PC-9 (cell line): ENCODE data around the gene SCRN3. TPM values are rescaled to one million over a fixed set of nuclear protein-coding genes. Genes with fewer than 3 reads are reported as not detected.

Experiments used
- BruUV-seq: library from RNA; stranded (reverse); fragments of 400-500 nt; replicated peaks from 2 replicates; lab custom pipeline; 2021; lab: Mats Ljungman, UMichigan
- CTCF ChIA-PET: fragments of 300-600 bp; sonication (Branson Sonifier 250); formaldehyde crosslinking; loops from one replicate; lab custom pipeline; 2022; ENCODE audit warnings: antibody characterized with exemption; lab: Charles Lee
- POLR2A ChIA-PET: fragments of 300-600 bp; sonication (Branson Sonifier 250); formaldehyde crosslinking; loops from one replicate; lab custom pipeline; 2022; ENCODE audit warnings: antibody characterized with exemption; ENCODE audit not compliant: unreplicated experiment; lab: Charles Lee
- DNase-seq, 2 experiments: peaks; one replicate each; pipeline versions ENCODE4 v3.0.0 to v3.0.0-alpha.2; 2015 to 2022; ENCODE audit warnings: mixed read lengths in 1 of 2
- H2AFZ ChIP-seq: fragments of 200-600 bp; sonication (generic); 2 replicates; pipeline ENCODE4 v1.8.1; 2017; ENCODE audit warnings: antibody characterized with exemption
- H3F3A ChIP-seq: fragments of 200-600 bp; sonication (generic); 2 replicates; pipeline ENCODE4 v1.8.1; 2017; ENCODE audit warnings: antibody characterized with exemption, mild to moderate bottlenecking, low read depth; ENCODE audit not compliant: insufficient read depth
- H3K27ac ChIP-seq: fragments of 200-600 bp; sonication (generic); 2 replicates; pipeline ENCODE4 v1.6.1; 2016; ENCODE audit warnings: mixed run types
- H3K27me3 ChIP-seq: fragments of 200-600 bp; sonication (generic); 2 replicates; pipeline ENCODE4 v1.6.1; 2016; ENCODE audit warnings: low read depth, mixed run types; ENCODE audit not compliant: insufficient read depth
- H3K36me3 ChIP-seq: fragments of 200-600 bp; sonication (generic); 2 replicates; pipeline ENCODE4 v1.6.1; 2016; ENCODE audit warnings: low read depth, mixed run types
- H3K4me1 ChIP-seq: fragments of 200-600 bp; sonication (generic); replicated peaks from 2 replicates; pipeline ENCODE4 v1.6.1; 2016; ENCODE audit warnings: mixed run types; ENCODE audit not compliant: insufficient read depth
- H3K4me2 ChIP-seq: fragments of 200-600 bp; sonication (generic); 2 replicates; pipeline ENCODE4 v1.6.1; 2017; ENCODE audit warnings: mixed run types
- H3K4me3 ChIP-seq: fragments of 200-600 bp; sonication (generic); 2 replicates; pipeline ENCODE4 v1.6.1; 2016; ENCODE audit warnings: mixed run types
- H3K79me2 ChIP-seq: fragments of 200-600 bp; sonication (generic); 2 replicates; pipeline ENCODE4 v1.6.1; 2017; ENCODE audit warnings: low read depth, mixed run types
- H3K9me2 ChIP-seq: fragments of 200-600 bp; sonication (generic); 2 replicates; pipeline ENCODE4 v1.8.1; 2017; ENCODE audit warnings: mild to moderate bottlenecking; ENCODE audit not compliant: insufficient read depth
- H3K9me3 ChIP-seq: fragments of 200-600 bp; sonication (generic); 2 replicates; pipeline ENCODE4 v1.8.1; 2016; ENCODE audit warnings: low read depth; ENCODE audit not compliant: insufficient read depth
- H4K20me1 ChIP-seq: fragments of 200-600 bp; sonication (generic); 2 replicates; pipeline ENCODE4 v1.8.1; 2017; ENCODE audit not compliant: insufficient read depth
- EZH2 ChIP-seq: fragments of 200-600 bp; sonication (generic); IDR thresholded peaks from 2 replicates; pipeline ENCODE4 v1.8.0; 2017; ENCODE audit warnings: antibody characterized with exemption, low read depth
- intact Hi-C: fragments of 100-400 bp; cut with micrococcal nuclease; formaldehyde crosslinking; loops from one replicate; pipeline ENCODE4 v1.10.0; 2022; ENCODE audit not compliant: unreplicated experiment
- total RNA-seq: library from RNA; stranded (reverse); gene quantifications from 2 replicates; pipeline ENCODE4 v1.2.3, GENCODE V29; 2021
- TF ChIP-seq, protein P1 (sequence below): fragments of 200-600 bp; sonication (generic); conservative IDR thresholded peaks from 2 replicates; pipeline ENCODE4 v1.6.1; 2017; ENCODE audit warnings: mixed run types, antibody characterized with exemption, mild to moderate bottlenecking, moderate library complexity

The SCRN3 gene
- total RNA-seq, 1 experiment from 2014 or later, result 28.7 TPM

- Histone ChIP-seq H3K27me3 (no peaks in the 10 kb centered on the region), H3K4me1 (no peaks in the 10 kb centered on the region), H3F3A (no peaks in the 10 kb centered on the region), H4K20me1 (no peaks in the 10 kb centered on the region), H3K27ac (no peak overlapping the region), H3K79me2 (no peaks in the 10 kb centered on the region), H3K9me2 (no peaks in the 10 kb centered on the region), H2AFZ (no peak overlapping the region), H3K4me3 (no peak overlapping the region), H3K9me3 (no peaks in the 10 kb centered on the region), H3K36me3 (no peaks in the 10 kb centered on the region), H3K4me2 (no peak overlapping the region)
- CTCF ChIA-PET, result no interaction called here
- intact Hi-C loops, result no loop called here
- DNase-seq, result no peak
- BruUV-seq, result no TSS peak
- POLR2A ChIA-PET, result no interaction called here
- TF ChIP-seq, protein P1, sequence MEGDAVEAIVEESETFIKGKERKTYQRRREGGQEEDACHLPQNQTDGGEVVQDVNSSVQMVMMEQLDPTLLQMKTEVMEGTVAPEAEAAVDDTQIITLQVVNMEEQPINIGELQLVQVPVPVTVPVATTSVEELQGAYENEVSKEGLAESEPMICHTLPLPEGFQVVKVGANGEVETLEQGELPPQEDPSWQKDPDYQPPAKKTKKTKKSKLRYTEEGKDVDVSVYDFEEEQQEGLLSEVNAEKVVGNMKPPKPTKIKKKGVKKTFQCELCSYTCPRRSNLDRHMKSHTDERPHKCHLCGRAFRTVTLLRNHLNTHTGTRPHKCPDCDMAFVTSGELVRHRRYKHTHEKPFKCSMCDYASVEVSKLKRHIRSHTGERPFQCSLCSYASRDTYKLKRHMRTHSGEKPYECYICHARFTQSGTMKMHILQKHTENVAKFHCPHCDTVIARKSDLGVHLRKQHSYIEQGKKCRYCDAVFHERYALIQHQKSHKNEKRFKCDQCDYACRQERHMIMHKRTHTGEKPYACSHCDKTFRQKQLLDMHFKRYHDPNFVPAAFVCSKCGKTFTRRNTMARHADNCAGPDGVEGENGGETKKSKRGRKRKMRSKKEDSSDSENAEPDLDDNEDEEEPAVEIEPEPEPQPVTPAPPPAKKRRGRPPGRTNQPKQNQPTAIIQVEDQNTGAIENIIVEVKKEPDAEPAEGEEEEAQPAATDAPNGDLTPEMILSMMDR, result no peak
- no peak for TF ChIP-seq EZH2
Measured at GRCh38 chr2:174450021-174450816, 54.7 kb downstream of the SCRN3 start.

- no TSS peak for BruUV-seq
- Histone ChIP-seq H3K79me2 (no peaks in the 10 kb centered on the region), H3K27ac (no peak overlapping the region), H2AFZ (no peak overlapping the region), H3F3A (no peaks in the 10 kb centered on the region), H3K27me3 (no peaks in the 10 kb centered on the region), H3K4me1 (no peaks in the 10 kb centered on the region), H4K20me1 (no peaks in the 10 kb centered on the region), H3K36me3 (no peaks in the 10 kb centered on the region), H3K9me2 (no peaks in the 10 kb centered on the region), H3K4me2 (no peak overlapping the region), H3K4me3 (no peak overlapping the region), H3K9me3 (no peaks in the 10 kb centered on the region)
- ChIA-PET CTCF (no interaction called here), POLR2A (no interaction called here)
- DNase-seq, result no peak
- intact Hi-C loops, result no loop called here
- no peak for TF ChIP-seq EZH2
- TF ChIP-seq, protein P1, result no peak
Measured at GRCh38 chr2:174454566-174454965, 59.0 kb downstream of the SCRN3 start.

DNA sequence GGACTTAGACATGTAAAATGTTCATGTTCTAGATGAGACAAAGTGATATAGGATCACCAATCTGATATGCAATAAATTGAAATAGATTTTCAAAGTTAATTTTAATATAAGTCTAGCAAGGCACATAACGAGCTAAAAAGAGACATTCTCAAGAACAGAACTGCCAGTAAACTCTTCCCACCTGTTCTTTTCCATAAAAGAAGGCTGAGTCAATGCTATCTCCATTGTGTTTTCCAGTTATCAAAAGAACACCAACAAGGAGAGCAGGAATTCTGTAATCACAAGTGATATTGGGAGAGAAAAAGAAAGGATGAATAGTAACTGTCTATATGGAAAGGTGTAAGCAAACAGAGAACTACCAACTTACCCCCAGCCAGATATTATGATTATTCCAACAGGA, 65.7 kb downstream of the SCRN3 start:
- intact Hi-C loops, result loop anchor here (10.0 kb wide), 1 partner anchor 1634 kb away; the partner anchor contains the start of genes HOXD12 and HOXD13
- no peak for TF ChIP-seq EZH2
- TF ChIP-seq, protein P1, result no peak
- CTCF ChIA-PET, result interaction anchor here (0.6 to 3.4 kb wide), 2 partner anchors 12 to 86 kb away, joined by 4 to 89 read pairs; no protein-coding TSS in a partner anchor

More for the DNA sequence above, 65.7 kb downstream of the SCRN3 start:
- Histone ChIP-seq H3K4me1 (no peaks in the 10 kb centered on the region), H3K9me2 (no peaks in the 10 kb centered on the region), H3F3A (no peaks in the 10 kb centered on the region), H4K20me1 (no peaks in the 10 kb centered on the region), H3K9me3 (no peaks in the 10 kb centered on the region), H2AFZ (no peak overlapping the region), H3K27ac (no peak overlapping the region), H3K4me2 (no peak overlapping the region), H3K36me3 (no peaks in the 10 kb centered on the region), H3K4me3 (no peak overlapping the region), H3K27me3 (no peaks in the 10 kb centered on the region), H3K79me2 (no peaks in the 10 kb centered on the region)
- POLR2A ChIA-PET, result interaction anchor here (0.6 kb wide), 1 partner anchor 657 kb away, joined by 6 read pairs; no protein-coding TSS in a partner anchor
- DNase-seq, result no peak
- no TSS peak for BruUV-seq
